GM12878 (cell line): ENCODE results near the gene DCT. TPM values are rescaled to one million over a fixed set of nuclear protein-coding genes. Genes with fewer than 3 reads are reported as not detected.

Source experiments
- ATAC-seq: fragments of 200-7000 bp; cut with Tn5 transposase; 3 replicates; pipeline ENCODE4 v1.9.1; 2020; ENCODE audit warnings: mild to moderate bottlenecking, moderate library complexity
- BruUV-seq: library from RNA; stranded (reverse); fragments of 400-500 nt; replicated peaks from 2 replicates; lab custom pipeline; 2021; lab: Mats Ljungman, UMichigan
- CTCF ChIA-PET: fragments of 300-600 bp; sonication (Branson Sonifier 250); formaldehyde crosslinking; extraction: SDS; loops from one replicate; lab custom pipeline; 2021; ENCODE audit warnings: inconsistent platforms; lab: Yijun Ruan, JAX
- POLR2A ChIA-PET: fragments of 350-600 bp; formaldehyde crosslinking; extraction: SDS; loops from one replicate; lab custom pipeline; 2021; ENCODE audit warnings: inconsistent platforms; lab: Charles Lee
- RAD21 ChIA-PET: fragments of 300-600 bp; sonication (Branson Sonifier 250); formaldehyde crosslinking; loops from one replicate; lab custom pipeline; 2023; ENCODE audit warnings: antibody characterized with exemption; ENCODE audit not compliant: unreplicated experiment; lab: Charles Lee
- SMC1A ChIA-PET: fragments of 300-600 bp; sonication (Branson Sonifier 250); formaldehyde crosslinking; loops from one replicate; lab custom pipeline; 2023; ENCODE audit not compliant: unreplicated experiment, uncharacterized antibody; lab: Charles Lee
- DNase-seq: peaks from one replicate; pipeline ENCODE4 v3.0.0-alpha.2; 2011; ENCODE audit warnings: low read depth, low spot score
- FAIRE-seq: peaks from 3 replicates; lab custom pipeline; 2011; peaks lifted over from hg19 to GRCh38; lab: Jason Lieb, UNC
- H2AFZ ChIP-seq: 2 replicates; pipeline ENCODE4 v1.6.0; 2011; ENCODE audit warnings: low read depth, low read length, control low read depth; ENCODE audit not compliant: control insufficient read depth
- H3K27ac ChIP-seq: 2 replicates; pipeline ENCODE4 v1.5.1; 2011; ENCODE audit warnings: control low read depth; ENCODE audit not compliant: control insufficient read depth, insufficient read depth
- H3K27me3 ChIP-seq, 2 experiments: replicated peaks in 1 of 2; 2 replicates each; pipeline versions ENCODE4 v1.6.0 to v1.6.1; 2011; ENCODE audit warnings: low read length in 1 of 2; ENCODE audit not compliant: control insufficient read depth in 2 of 2, insufficient read depth in 2 of 2
- H3K36me3 ChIP-seq, 2 experiments: 2 replicates each; pipeline ENCODE4 v1.5.1; 2011; ENCODE audit warnings: low read length in 1 of 2; ENCODE audit not compliant: control insufficient read depth in 2 of 2, insufficient read depth in 2 of 2
- H3K4me1 ChIP-seq: 2 replicates; pipeline ENCODE4 v1.6.1; 2011; ENCODE audit warnings: mild to moderate bottlenecking, low read length, moderate library complexity, mixed read lengths; ENCODE audit not compliant: control insufficient read depth, insufficient read depth
- H3K4me2 ChIP-seq: 2 replicates; pipeline ENCODE4 v1.6.0; 2011; ENCODE audit warnings: control low read depth; ENCODE audit not compliant: control insufficient read depth, insufficient read depth
- H3K4me3 ChIP-seq: fragments of 200-600 bp; sonication (generic); 2 replicates; pipeline ENCODE4 v1.5.1; 2016
- H3K79me2 ChIP-seq: 2 replicates; pipeline ENCODE4 v1.6.0; 2011; ENCODE audit warnings: low read length; ENCODE audit not compliant: control insufficient read depth, insufficient read depth
- H3K9ac ChIP-seq: 2 replicates; pipeline ENCODE4 v1.8.0; 2011; ENCODE audit warnings: low read length, control low read depth, mixed read lengths; ENCODE audit not compliant: control insufficient read depth, insufficient read depth
- H3K9me3 ChIP-seq: replicated peaks from 3 replicates; pipeline ENCODE4 v1.5.1; 2011; ENCODE audit warnings: mild to moderate bottlenecking, low read length; ENCODE audit not compliant: control insufficient read depth, insufficient read depth
- H4K20me1 ChIP-seq: 2 replicates; pipeline ENCODE4 v1.6.0; 2011; ENCODE audit not compliant: control insufficient read depth, insufficient read depth
- EZH2 ChIP-seq: IDR thresholded peaks from 2 replicates; pipeline ENCODE4 v1.6.1; 2012; ENCODE audit warnings: low read depth, mild to moderate bottlenecking, control low read depth, inconsistent platforms, low read length, borderline replicate concordance; ENCODE audit not compliant: control insufficient read depth
- FOXK2 ChIP-seq: fragments of 450-650 bp; IDR thresholded peaks from 2 replicates; pipeline ENCODE4 v1.6.1; 2017; ENCODE audit warnings: mild to moderate bottlenecking, moderate library complexity
- HDAC2 ChIP-seq: fragments of 200-600 bp; sonication (generic); IDR thresholded peaks from 2 replicates; pipeline ENCODE4 v1.6.1; 2017
- JUNB ChIP-seq: IDR thresholded peaks from 2 replicates; pipeline ENCODE4 v1.6.1; 2016; ENCODE audit warnings: antibody characterized with exemption, mild to moderate bottlenecking
- KLF5 ChIP-seq: fragments of 450-650 bp; IDR thresholded peaks from 2 replicates; pipeline ENCODE4 v1.6.1; 2014; ENCODE audit warnings: mild to moderate bottlenecking; ENCODE audit not compliant: partially characterized antibody
- MAX ChIP-seq: IDR thresholded peaks from 2 replicates; pipeline ENCODE4 v1.6.1; 2012; ENCODE audit warnings: low read depth, low read length, improper control_type of control experiment
- MEF2B ChIP-seq: fragments of 450-650 bp; IDR thresholded peaks from 2 replicates; pipeline ENCODE4 v1.6.1; 2018; ENCODE audit warnings: mild to moderate bottlenecking, moderate library complexity; ENCODE audit not compliant: partially characterized antibody, poor library complexity, severe bottlenecking
- MXI1 ChIP-seq: fragments of 150-350 bp; IDR thresholded peaks from 2 replicates; pipeline ENCODE4 v1.6.1; 2011; ENCODE audit warnings: low read depth, mild to moderate bottlenecking, inconsistent platforms, low read length, improper control_type of control experiment
- NFYB ChIP-seq: IDR thresholded peaks from 2 replicates; pipeline ENCODE4 v1.6.1; 2011; ENCODE audit warnings: low read depth, mild to moderate bottlenecking, low read length, improper control_type of control experiment, moderate library complexity; ENCODE audit not compliant: insufficient read depth
- NR2C1 ChIP-seq: fragments of 450-650 bp; IDR thresholded peaks from 2 replicates; pipeline ENCODE4 v1.6.1; 2017; ENCODE audit warnings: antibody characterized with exemption, mild to moderate bottlenecking, moderate library complexity
- PAX5 ChIP-seq: IDR thresholded peaks from 2 replicates; pipeline ENCODE4 v1.6.1; 2011; ENCODE audit warnings: low read depth, low read length, borderline replicate concordance
- WRNIP1 ChIP-seq: IDR thresholded peaks from 2 replicates; pipeline ENCODE4 v1.6.1; 2011; ENCODE audit warnings: low read depth, low read length, improper control_type of control experiment, borderline replicate concordance
- YY1 ChIP-seq: IDR thresholded peaks from 2 replicates; pipeline ENCODE4 v1.6.1; 2011; ENCODE audit warnings: low read depth, mild to moderate bottlenecking, low read length
- ZSCAN29 ChIP-seq: fragments of 450-650 bp; IDR thresholded peaks from 2 replicates; pipeline ENCODE4 v1.6.1; 2017; ENCODE audit warnings: mild to moderate bottlenecking, moderate library complexity
- WGBS: methylation state at CpG from one replicate; pipeline ENCODE4 v1.1.6; 2016; ENCODE audit warnings: low lambda C conversion rate; ENCODE audit not compliant: insufficient replicate concordance, insufficient coverage; ENCODE audit errors: missing lambda C conversion rate; 5-methylcytosine and 5-hydroxymethylcytosine counted together
- in situ Hi-C: fragments of 300-500 bp; cut with MboI; formaldehyde crosslinking; loops from 9 replicates; pipeline ENCODE4 v1.14.3; 2018; ENCODE audit warnings: mixed read lengths
- intact Hi-C: fragments of 100-400 bp; cut with micrococcal nuclease; formaldehyde crosslinking; loops from one replicate; pipeline ENCODE4 v1.14.2; 2022; ENCODE audit not compliant: unreplicated experiment
- polyA plus RNA-seq, 11 experiments: library from polyadenylated mRNA; depleted of rRNA in 4 of 11; unstranded in 6 of 11; stranded (reverse) in 5 of 11; fragments of >200 nt; fragmentation: Nextera tagmentation in 4 of 11; fragmentation: Illumina TruSeq in 1 of 11; extraction: Ambion mirVana in 4 of 11; extraction: Trizol in 1 of 11; gene quantifications; 1 replicate in 1 of 11; 2 replicates in 10 of 11; pipeline versions ENCODE4 v1.2.1 to v1.2.3, GENCODE V29; 2011 to 2016; ENCODE audit warnings: inconsistent platforms in 2 of 11, missing spikeins in 2 of 11, low read depth in 1 of 11
- total RNA-seq, 4 experiments: library from RNA; depleted of rRNA in 3 of 4; stranded (reverse); fragments of >200 nt in 3 of 4; fragmentation: Illumina TruSeq in 1 of 4; extraction: Trizol in 1 of 4; gene quantifications; 2 replicates each; pipeline versions ENCODE4 v1.2.1 to v1.2.3, GENCODE V29; 2013 to 2021
- TF ChIP-seq, protein P1 (sequence below): fragments of 450-650 bp; IDR thresholded peaks from 2 replicates; pipeline ENCODE4 v1.6.1; 2016; ENCODE audit warnings: mild to moderate bottlenecking
- TF ChIP-seq, protein P2 (sequence below), 3 experiments: IDR thresholded peaks in 2 of 3; conservative IDR thresholded peaks in 1 of 3; 2 replicates each; pipeline ENCODE4 v1.5.1; 2011; ENCODE audit warnings: low read depth in 3 of 3, low read length in 3 of 3, mild to moderate bottlenecking in 3 of 3, control low read depth in 2 of 3, moderate library complexity in 2 of 3, inconsistent platforms in 1 of 3, mixed read lengths in 1 of 3; ENCODE audit not compliant: control insufficient read depth in 2 of 3, insufficient read depth in 1 of 3; ENCODE audit errors: extremely low read depth in 1 of 3
- TF ChIP-seq, protein P3 (sequence below): IDR thresholded peaks from 2 replicates; pipeline ENCODE4 v1.6.1; 2011; ENCODE audit warnings: borderline replicate concordance, low read depth, mild to moderate bottlenecking, moderate library complexity, low read length; ENCODE audit not compliant: insufficient read depth, poor library complexity, severe bottlenecking

Gene DCT
- total and polyA plus RNA-seq, 10 of the 15 experiments (the other 5 are each of a cell fraction or from before 2014, with no cell fraction given), result 0.04 to 0.29 TPM; not detected in 8

- ATAC-seq, result no peak
- RAD21 ChIA-PET, result no interaction called here
- intact Hi-C loops (no loop called here), in situ Hi-C loops (no loop called here)
- Histone ChIP-seq H2AFZ (no peak overlapping the region), H3K27ac (no peak overlapping the region), H3K36me3 (no peaks in the 10 kb centered on the region), H3K9me3 (no peaks in the 10 kb centered on the region), H3K4me1 (no peaks in the 10 kb centered on the region), H3K27me3 (no peaks in the 10 kb centered on the region; a peak in 1 of 4 replicates), H3K79me2 (no peaks in the 10 kb centered on the region), H3K4me2 (no peak overlapping the region), H4K20me1 (no peaks in the 10 kb centered on the region), H3K9ac (no peak overlapping the region), H3K4me3 (no peak overlapping the region)
- SMC1A ChIA-PET, result no interaction called here
- CTCF ChIA-PET, result interaction anchor here (1.5 kb wide), 1 partner anchor 122 kb away, joined by 4 read pairs; no protein-coding TSS in a partner anchor
- no peak for FAIRE-seq
- no TSS peak for BruUV-seq
- no peak for DNase-seq
- WGBS, result 87% methylated on average over 3 of the region's 3 CpGs
- POLR2A ChIA-PET, result no interaction called here
- TF ChIP-seq PAX5 (no peak), WRNIP1 (no peak), NFYB (no peak), EZH2 (no peak), FOXK2 (no peak), JUNB (no peak), KLF5 (no peak), MAX (no peak), NR2C1 (no peak), MEF2B (no peak), ZSCAN29 (no peak), MXI1 (no peak), HDAC2 (no peak), YY1 (no peak)
- TF ChIP-seq, protein P1, sequence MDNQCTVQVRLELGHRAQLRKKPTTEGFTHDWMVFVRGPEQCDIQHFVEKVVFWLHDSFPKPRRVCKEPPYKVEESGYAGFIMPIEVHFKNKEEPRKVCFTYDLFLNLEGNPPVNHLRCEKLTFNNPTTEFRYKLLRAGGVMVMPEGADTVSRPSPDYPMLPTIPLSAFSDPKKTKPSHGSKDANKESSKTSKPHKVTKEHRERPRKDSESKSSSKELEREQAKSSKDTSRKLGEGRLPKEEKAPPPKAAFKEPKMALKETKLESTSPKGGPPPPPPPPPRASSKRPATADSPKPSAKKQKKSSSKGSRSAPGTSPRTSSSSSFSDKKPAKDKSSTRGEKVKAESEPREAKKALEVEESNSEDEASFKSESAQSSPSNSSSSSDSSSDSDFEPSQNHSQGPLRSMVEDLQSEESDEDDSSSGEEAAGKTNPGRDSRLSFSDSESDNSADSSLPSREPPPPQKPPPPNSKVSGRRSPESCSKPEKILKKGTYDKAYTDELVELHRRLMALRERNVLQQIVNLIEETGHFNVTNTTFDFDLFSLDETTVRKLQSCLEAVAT, result no peak
- TF ChIP-seq, protein P2, sequence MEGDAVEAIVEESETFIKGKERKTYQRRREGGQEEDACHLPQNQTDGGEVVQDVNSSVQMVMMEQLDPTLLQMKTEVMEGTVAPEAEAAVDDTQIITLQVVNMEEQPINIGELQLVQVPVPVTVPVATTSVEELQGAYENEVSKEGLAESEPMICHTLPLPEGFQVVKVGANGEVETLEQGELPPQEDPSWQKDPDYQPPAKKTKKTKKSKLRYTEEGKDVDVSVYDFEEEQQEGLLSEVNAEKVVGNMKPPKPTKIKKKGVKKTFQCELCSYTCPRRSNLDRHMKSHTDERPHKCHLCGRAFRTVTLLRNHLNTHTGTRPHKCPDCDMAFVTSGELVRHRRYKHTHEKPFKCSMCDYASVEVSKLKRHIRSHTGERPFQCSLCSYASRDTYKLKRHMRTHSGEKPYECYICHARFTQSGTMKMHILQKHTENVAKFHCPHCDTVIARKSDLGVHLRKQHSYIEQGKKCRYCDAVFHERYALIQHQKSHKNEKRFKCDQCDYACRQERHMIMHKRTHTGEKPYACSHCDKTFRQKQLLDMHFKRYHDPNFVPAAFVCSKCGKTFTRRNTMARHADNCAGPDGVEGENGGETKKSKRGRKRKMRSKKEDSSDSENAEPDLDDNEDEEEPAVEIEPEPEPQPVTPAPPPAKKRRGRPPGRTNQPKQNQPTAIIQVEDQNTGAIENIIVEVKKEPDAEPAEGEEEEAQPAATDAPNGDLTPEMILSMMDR (IDR thresholded peaks at IDR 0.05 in 2 of 3, conservative IDR thresholded peaks at IDR 0.05 in 1 of 3; ENCODE audit: control insufficient read depth in 2 of 3, extremely low read depth in 1 of 3, insufficient read depth in 1 of 3, low read depth in 3 of 3, low read length in 3 of 3), result no peak
- TF ChIP-seq, protein P3, sequence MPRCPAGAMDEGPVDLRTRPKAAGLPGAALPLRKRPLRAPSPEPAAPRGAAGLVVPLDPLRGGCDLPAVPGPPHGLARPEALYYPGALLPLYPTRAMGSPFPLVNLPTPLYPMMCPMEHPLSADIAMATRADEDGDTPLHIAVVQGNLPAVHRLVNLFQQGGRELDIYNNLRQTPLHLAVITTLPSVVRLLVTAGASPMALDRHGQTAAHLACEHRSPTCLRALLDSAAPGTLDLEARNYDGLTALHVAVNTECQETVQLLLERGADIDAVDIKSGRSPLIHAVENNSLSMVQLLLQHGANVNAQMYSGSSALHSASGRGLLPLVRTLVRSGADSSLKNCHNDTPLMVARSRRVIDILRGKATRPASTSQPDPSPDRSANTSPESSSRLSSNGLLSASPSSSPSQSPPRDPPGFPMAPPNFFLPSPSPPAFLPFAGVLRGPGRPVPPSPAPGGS, result no peak
These were observed 16.3 kb upstream of the DCT start for GRCh38 chr13:94495806-94496205.
